Neural cell (in vitro differentiated cells): Measurements from ENCODE around the gene PACS1. TPM values are rescaled to one million over a fixed set of nuclear protein-coding genes. Genes with fewer than 3 reads are reported as not detected.

Experiments used
- H2AFZ ChIP-seq: fragments of 200-600, 300-800 bp; sonication (generic), shearing (Covaris generic); 2 replicates; pipeline ENCODE4 v1.6.0; 2014; ENCODE audit warnings: low read depth, mild to moderate bottlenecking, antibody characterized with exemption, low read length, moderate library complexity
- H3F3A ChIP-seq: fragments of 200-600 bp; shearing (Covaris generic); 2 replicates; pipeline ENCODE4 v1.6.1; 2016; ENCODE audit warnings: mild to moderate bottlenecking, moderate library complexity, mixed read lengths, antibody characterized with exemption, low read length; ENCODE audit not compliant: insufficient read depth, poor library complexity, severe bottlenecking
- H3K27ac ChIP-seq: fragments of 200-600, 300-800 bp; sonication (generic), shearing (Covaris generic); 2 replicates; pipeline ENCODE4 v1.5.1; 2014; ENCODE audit warnings: mild to moderate bottlenecking, low read length, moderate library complexity
- H3K27me3 ChIP-seq: fragments of 300-800, 200-600 bp; sonication (generic), shearing (Covaris generic); 2 replicates; pipeline ENCODE4 v1.6.0; 2014; ENCODE audit warnings: mild to moderate bottlenecking, low read depth, low read length, moderate library complexity; ENCODE audit not compliant: insufficient read depth
- H3K36me3 ChIP-seq: fragments of 300-800, 200-600 bp; sonication (generic), shearing (Covaris generic); 2 replicates; pipeline ENCODE4 v1.5.1; 2014; ENCODE audit warnings: mild to moderate bottlenecking, antibody characterized with exemption, low read length, moderate library complexity; ENCODE audit not compliant: insufficient read depth
- H3K4me2 ChIP-seq: fragments of 300-800, 200-600 bp; sonication (generic), shearing (Covaris generic); 2 replicates; pipeline ENCODE4 v1.6.0; 2014; ENCODE audit warnings: mild to moderate bottlenecking, low read length
- H3K4me3 ChIP-seq: fragments of 300-800, 200-600 bp; sonication (generic), shearing (Covaris generic); 2 replicates; pipeline ENCODE4 v1.5.1; 2014; ENCODE audit warnings: mild to moderate bottlenecking, low read length, moderate library complexity
- H3K79me2 ChIP-seq: fragments of 200-600 bp; shearing (Covaris generic); replicated peaks from 2 replicates; pipeline ENCODE4 v1.6.0; 2014; ENCODE audit warnings: mild to moderate bottlenecking, low read length, moderate library complexity; ENCODE audit not compliant: insufficient read depth
- H3K9ac ChIP-seq: fragments of 300-800, 200-600 bp; sonication (generic), shearing (Covaris generic); 2 replicates; pipeline ENCODE4 v1.6.1; 2016; ENCODE audit warnings: mild to moderate bottlenecking, low read length, mixed read lengths
- H3K9me2 ChIP-seq: fragments of 200-600 bp; shearing (Covaris generic); 2 replicates; pipeline ENCODE4 v1.6.1; 2016; ENCODE audit warnings: mild to moderate bottlenecking, low read length, mixed read lengths; ENCODE audit not compliant: insufficient read depth
- H3K9me3 ChIP-seq: fragments of 200-600, 300-800 bp; sonication (generic), shearing (Covaris generic); 2 replicates; pipeline ENCODE4 v1.6.1; 2016; ENCODE audit warnings: mild to moderate bottlenecking, mixed run types, low read length, moderate library complexity, mixed read lengths
- H4K20me1 ChIP-seq: fragments of 200-600 bp; shearing (Covaris generic); 2 replicates; pipeline ENCODE4 v1.6.1; 2016; ENCODE audit warnings: mild to moderate bottlenecking, mixed run types; ENCODE audit not compliant: insufficient read depth
- EP300 ChIP-seq: fragments of 450-650 bp; conservative IDR thresholded peaks from 2 replicates; pipeline ENCODE4 v1.6.1; 2014; ENCODE audit warnings: antibody characterized with exemption, mild to moderate bottlenecking, moderate library complexity; ENCODE audit not compliant: poor library complexity, severe bottlenecking
- EZH2 ChIP-seq: fragments of 200-600, 300-800 bp; shearing (Covaris generic), sonication (generic); IDR thresholded peaks from 2 replicates; pipeline ENCODE4 v1.6.1; 2014; ENCODE audit warnings: antibody characterized with exemption, low read length, borderline replicate concordance, mild to moderate bottlenecking; ENCODE audit not compliant: insufficient read depth, poor library complexity, severe bottlenecking
- MXI1 ChIP-seq: fragments of 450-650 bp; conservative IDR thresholded peaks from 2 replicates; pipeline ENCODE4 v1.6.1; 2014; ENCODE audit warnings: antibody characterized with exemption, mild to moderate bottlenecking; ENCODE audit not compliant: poor library complexity, severe bottlenecking
- POLR2AphosphoS5 ChIP-seq: IDR thresholded peaks from 2 replicates; pipeline ENCODE4 v1.6.1; 2012
- RAD21 ChIP-seq: fragments of 450-650 bp; conservative IDR thresholded peaks from 2 replicates; pipeline ENCODE4 v1.6.1; 2014; ENCODE audit warnings: antibody characterized with exemption, mild to moderate bottlenecking, moderate library complexity
- SMC3 ChIP-seq: fragments of 450-650 bp; conservative IDR thresholded peaks from 2 replicates; pipeline ENCODE4 v1.6.1; 2014; ENCODE audit warnings: antibody characterized with exemption, mild to moderate bottlenecking, moderate library complexity; ENCODE audit not compliant: poor library complexity
- TAF1 ChIP-seq: IDR thresholded peaks from 2 replicates; pipeline ENCODE4 v1.6.1; 2012; ENCODE audit warnings: low read depth
- polyA plus RNA-seq: library from polyadenylated mRNA; depleted of rRNA; stranded (reverse); fragments of >200 nt; gene quantifications from 2 replicates; pipeline ENCODE4 v1.2.3, GENCODE V29; 2014
- TF ChIP-seq, protein P1 (sequence below): IDR thresholded peaks from 2 replicates; pipeline ENCODE4 v1.6.1; 2012; ENCODE audit warnings: borderline replicate concordance
- TF ChIP-seq, protein P2 (sequence below): fragments of 450-650 bp; IDR thresholded peaks from 2 replicates; pipeline ENCODE4 v1.5.1; 2014; ENCODE audit warnings: antibody characterized with exemption, mild to moderate bottlenecking, moderate library complexity; ENCODE audit not compliant: poor library complexity, severe bottlenecking

Gene PACS1
- polyA plus RNA-seq, 1 donor from 2014 or later = 14.4 TPM

DNA sequence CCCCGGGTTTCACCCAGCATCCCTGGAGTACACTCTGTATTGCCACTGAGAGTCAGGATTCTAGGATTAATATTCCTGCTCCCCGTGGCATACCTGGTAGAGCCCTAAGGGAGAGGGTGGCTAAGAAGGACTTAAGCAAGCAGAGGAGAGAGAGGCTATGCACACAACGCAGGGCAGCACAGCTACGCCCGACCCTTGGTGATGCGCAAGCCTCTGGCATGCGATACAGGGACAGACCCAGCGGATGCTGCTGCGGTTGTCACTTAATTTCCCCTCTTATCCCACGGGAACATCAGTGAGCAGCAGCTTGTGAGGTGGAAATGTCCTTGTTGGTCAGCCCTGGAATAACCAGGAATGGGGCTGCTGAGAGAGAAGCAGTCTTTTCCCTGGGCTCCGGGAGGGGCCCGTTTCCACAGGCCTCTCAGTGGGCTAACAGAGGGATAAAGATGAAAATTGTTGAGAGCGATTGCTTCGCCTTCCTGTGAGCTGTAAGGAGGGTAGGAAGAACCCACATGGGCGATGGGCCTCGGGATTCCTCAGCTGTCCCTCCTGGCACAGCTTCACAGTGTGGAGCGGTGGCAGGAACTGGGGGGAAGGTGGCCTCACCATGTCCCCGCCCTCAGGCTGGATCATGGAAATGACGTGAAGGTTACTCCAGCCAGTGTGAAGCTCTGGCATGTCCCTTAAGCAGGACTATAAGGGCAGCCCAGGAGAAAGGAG is 149.9 kb downstream of the PACS1 start:
- Histone ChIP-seq H2AFZ (no peak overlapping the region), H3K9me3 (no peaks in the 10 kb centered on the region), H3K9me2 (no peaks in the 10 kb centered on the region), H3K4me3 (no peak overlapping the region), H3K27me3 (no peaks in the 10 kb centered on the region), H3K79me2 (no peaks in the 10 kb centered on the region), H3K27ac (no peak overlapping the region), H3K9ac (no peak overlapping the region), H4K20me1 (no peaks in the 10 kb centered on the region), H3K36me3 (peaks cover 3% of the 10 kb centered on the region), H3K4me2 (no peak overlapping the region), H3F3A (no peaks in the 10 kb centered on the region)
- TF ChIP-seq SMC3 (no peak), EP300 (no peak), EZH2 (no peak), MXI1 (no peak), RAD21 (no peak), TAF1 (no peak), POLR2AphosphoS5 (no peak)
- TF ChIP-seq, protein P1, sequence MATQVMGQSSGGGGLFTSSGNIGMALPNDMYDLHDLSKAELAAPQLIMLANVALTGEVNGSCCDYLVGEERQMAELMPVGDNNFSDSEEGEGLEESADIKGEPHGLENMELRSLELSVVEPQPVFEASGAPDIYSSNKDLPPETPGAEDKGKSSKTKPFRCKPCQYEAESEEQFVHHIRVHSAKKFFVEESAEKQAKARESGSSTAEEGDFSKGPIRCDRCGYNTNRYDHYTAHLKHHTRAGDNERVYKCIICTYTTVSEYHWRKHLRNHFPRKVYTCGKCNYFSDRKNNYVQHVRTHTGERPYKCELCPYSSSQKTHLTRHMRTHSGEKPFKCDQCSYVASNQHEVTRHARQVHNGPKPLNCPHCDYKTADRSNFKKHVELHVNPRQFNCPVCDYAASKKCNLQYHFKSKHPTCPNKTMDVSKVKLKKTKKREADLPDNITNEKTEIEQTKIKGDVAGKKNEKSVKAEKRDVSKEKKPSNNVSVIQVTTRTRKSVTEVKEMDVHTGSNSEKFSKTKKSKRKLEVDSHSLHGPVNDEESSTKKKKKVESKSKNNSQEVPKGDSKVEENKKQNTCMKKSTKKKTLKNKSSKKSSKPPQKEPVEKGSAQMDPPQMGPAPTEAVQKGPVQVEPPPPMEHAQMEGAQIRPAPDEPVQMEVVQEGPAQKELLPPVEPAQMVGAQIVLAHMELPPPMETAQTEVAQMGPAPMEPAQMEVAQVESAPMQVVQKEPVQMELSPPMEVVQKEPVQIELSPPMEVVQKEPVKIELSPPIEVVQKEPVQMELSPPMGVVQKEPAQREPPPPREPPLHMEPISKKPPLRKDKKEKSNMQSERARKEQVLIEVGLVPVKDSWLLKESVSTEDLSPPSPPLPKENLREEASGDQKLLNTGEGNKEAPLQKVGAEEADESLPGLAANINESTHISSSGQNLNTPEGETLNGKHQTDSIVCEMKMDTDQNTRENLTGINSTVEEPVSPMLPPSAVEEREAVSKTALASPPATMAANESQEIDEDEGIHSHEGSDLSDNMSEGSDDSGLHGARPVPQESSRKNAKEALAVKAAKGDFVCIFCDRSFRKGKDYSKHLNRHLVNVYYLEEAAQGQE = no peak
- TF ChIP-seq, protein P2, sequence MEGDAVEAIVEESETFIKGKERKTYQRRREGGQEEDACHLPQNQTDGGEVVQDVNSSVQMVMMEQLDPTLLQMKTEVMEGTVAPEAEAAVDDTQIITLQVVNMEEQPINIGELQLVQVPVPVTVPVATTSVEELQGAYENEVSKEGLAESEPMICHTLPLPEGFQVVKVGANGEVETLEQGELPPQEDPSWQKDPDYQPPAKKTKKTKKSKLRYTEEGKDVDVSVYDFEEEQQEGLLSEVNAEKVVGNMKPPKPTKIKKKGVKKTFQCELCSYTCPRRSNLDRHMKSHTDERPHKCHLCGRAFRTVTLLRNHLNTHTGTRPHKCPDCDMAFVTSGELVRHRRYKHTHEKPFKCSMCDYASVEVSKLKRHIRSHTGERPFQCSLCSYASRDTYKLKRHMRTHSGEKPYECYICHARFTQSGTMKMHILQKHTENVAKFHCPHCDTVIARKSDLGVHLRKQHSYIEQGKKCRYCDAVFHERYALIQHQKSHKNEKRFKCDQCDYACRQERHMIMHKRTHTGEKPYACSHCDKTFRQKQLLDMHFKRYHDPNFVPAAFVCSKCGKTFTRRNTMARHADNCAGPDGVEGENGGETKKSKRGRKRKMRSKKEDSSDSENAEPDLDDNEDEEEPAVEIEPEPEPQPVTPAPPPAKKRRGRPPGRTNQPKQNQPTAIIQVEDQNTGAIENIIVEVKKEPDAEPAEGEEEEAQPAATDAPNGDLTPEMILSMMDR = no peak

DNA sequence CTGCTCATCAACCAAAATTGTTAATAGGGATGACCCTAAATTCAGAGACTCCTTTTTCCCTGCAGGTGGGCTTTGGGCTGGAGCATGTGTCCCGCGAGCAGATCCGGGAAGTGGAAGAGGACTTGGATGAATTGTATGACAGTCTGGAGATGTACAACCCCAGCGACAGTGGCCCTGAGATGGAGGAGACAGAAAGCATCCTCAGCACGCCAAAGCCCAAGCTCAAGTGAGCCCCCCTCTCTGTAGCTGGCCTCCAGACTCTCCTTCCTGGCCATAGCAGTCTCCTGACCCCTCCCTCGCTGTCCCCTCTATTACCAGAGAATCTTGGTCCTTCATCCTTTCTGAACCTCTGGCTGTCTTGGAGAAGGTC is 150.5 kb downstream of the PACS1 start:
- Histone ChIP-seq H2AFZ (no peak overlapping the region), H3K27ac (no peak overlapping the region)
- TF ChIP-seq MXI1 = no peak

More for the DNA sequence above, 150.5 kb downstream of the PACS1 start:
- H3K4me2 ChIP-seq = no peak overlapping the region
- no peaks in the 10 kb centered on the region for H3K9me2 ChIP-seq
- H4K20me1 ChIP-seq = no peaks in the 10 kb centered on the region
- H3K36me3 ChIP-seq = peaks cover 3% of the 10 kb centered on the region
- H3K9me3 ChIP-seq = no peaks in the 10 kb centered on the region
- H3F3A ChIP-seq = no peaks in the 10 kb centered on the region
- no peaks in the 10 kb centered on the region for H3K79me2 ChIP-seq
- no peak overlapping the region for H3K4me3 ChIP-seq
- no peak overlapping the region for H3K9ac ChIP-seq
- no peaks in the 10 kb centered on the region for H3K27me3 ChIP-seq
